VCaP (cell line): Measurements from ENCODE around the gene MGRN1.
"Not testable (repeated sequence)": the region's sequence is repeated elsewhere in the genome, so short reads cannot be mapped to it uniquely, and the experiment has no call there.

ENCODE experiments used
- H3K27ac ChIP-seq: fragments of 450-650 bp; 2 replicates; pipeline ENCODE4 v1.5.1; 2017
- CTCF ChIP-seq: fragments of 450-650 bp; conservative IDR thresholded peaks from 2 replicates; pipeline ENCODE4 v1.5.1; 2017; ENCODE audit warnings: mild to moderate bottlenecking, moderate library complexity

MGRN1 gene

GRCh38 chr16:4734063-4734729 lies 109.6 kb downstream of the MGRN1 start, which contains the start of the genes ANKS3 and DNAAF8:
Gene ANKS3 (minus strand): TSS chr16:4734271. CDS start chr16:4730149, 4,122 bp downstream.
Gene DNAAF8 (plus strand): TSS chr16:4734537. CDS start chr16:4736515, 1,978 bp downstream.
- no peak for TF ChIP-seq CTCF

GRCh38 chr16:4734730-4735535 lies 110.3 kb downstream of the MGRN1 start:
- no peak for TF ChIP-seq CTCF
- H3K27ac ChIP-seq = peak overlapping the region; percentile 79

More at GRCh38 chr16:4734063-4734729, 109.6 kb downstream of the MGRN1 start, which contains the start of the genes ANKS3 and DNAAF8:
- H3K27ac ChIP-seq = peak within 1 kb of the TSS; percentile 79

- no peak for TF ChIP-seq CTCF
- H3K27ac ChIP-seq = no peak overlapping the region
These were observed 111.9 kb downstream of the MGRN1 start for GRCh38 chr16:4736546-4736945.

- H3K27ac ChIP-seq = no peak overlapping the region
- no peak for TF ChIP-seq CTCF
These were observed 112.9 kb downstream of the MGRN1 start for GRCh38 chr16:4737545-4737944.

- not testable (repeated sequence) for H3K27ac ChIP-seq
These were observed 113.7 kb downstream of the MGRN1 start for GRCh38 chr16:4738370-4738769.
